HCT116 (cell line): ENCODE measurements around the gene COL9A3. TPM values are rescaled to one million over a fixed set of nuclear protein-coding genes. Genes with fewer than 3 reads are reported as not detected.

Experiments
- ATAC-seq: fragments of 200-7000 bp; cut with Tn5 transposase; 2 replicates; pipeline ENCODE4 v1.9.1; 2020; ENCODE audit warnings: mild to moderate bottlenecking, moderate library complexity
- BruUV-seq: library from RNA; stranded (reverse); fragments of 400-500 nt; replicated peaks from 2 replicates; lab custom pipeline; 2021; lab: Mats Ljungman, UMichigan
- CTCF ChIA-PET: fragments of 300-600 bp; sonication (Branson Sonifier 250); formaldehyde crosslinking; loops from one replicate; lab custom pipeline; 2021; ENCODE audit warnings: antibody characterized with exemption; lab: Charles Lee
- POLR2A ChIA-PET: fragments of 300-600, 350-600 bp; sonication (Branson Sonifier 250); formaldehyde crosslinking; loops from one replicate; lab custom pipeline; 2021; ENCODE audit warnings: antibody characterized with exemption; lab: Charles Lee
- RAD21 ChIA-PET, 2 experiments: fragments of 300-600 bp; sonication (Branson Sonifier 250); formaldehyde crosslinking; loops; one replicate each; lab custom pipeline; 2023; ENCODE audit warnings: low total read pairs in 2 of 2; ENCODE audit not compliant: uncharacterized antibody in 2 of 2, unreplicated experiment in 2 of 2, low non-redundant PET in 1 of 2; lab: Charles Lee
- DNase-seq: peaks from one replicate; pipeline ENCODE4 v3.0.0-alpha.2; 2010; ENCODE audit warnings: low read depth, low spot score
- H2AFZ ChIP-seq: fragments of 200-600 bp; shearing (Covaris generic), sonication (generic); 2 replicates; pipeline ENCODE4 v1.6.1; 2017; ENCODE audit warnings: low read depth, mixed run types, mixed read lengths, antibody characterized with exemption, low read length; ENCODE audit not compliant: poor library complexity, severe bottlenecking
- H3K27ac ChIP-seq: 2 replicates; pipeline ENCODE4 v1.5.1; 2012; ENCODE audit warnings: low read depth, low read length
- H3K27me3 ChIP-seq: fragments of 200-600 bp; sonication (generic); 2 replicates; pipeline ENCODE4 v1.6.1; 2016; ENCODE audit warnings: mixed run types, low read length, mixed read lengths; ENCODE audit not compliant: insufficient read depth
- H3K36me3 ChIP-seq, 2 experiments: fragments of 200-500 bp in 1 of 2; fragments of 200-600 bp in 1 of 2; sonication (Bioruptor generic) in 1 of 2; sonication (generic) in 1 of 2; 2 replicates each; pipeline versions ENCODE4 v1.5.1 to v1.6.1; 2014 to 2016; ENCODE audit warnings: low read length in 2 of 2, inconsistent platforms in 1 of 2, mixed read lengths in 1 of 2, mixed run types in 1 of 2; ENCODE audit not compliant: insufficient read depth in 2 of 2, control insufficient read depth in 1 of 2
- H3K4me1 ChIP-seq, 2 experiments: fragments of 200-600 bp in 1 of 2; sonication (generic) in 1 of 2; 2 replicates each; pipeline versions ENCODE4 v1.5.1 to v1.6.1; 2012 to 2017; ENCODE audit warnings: low read length in 2 of 2, inconsistent platforms in 1 of 2, mild to moderate bottlenecking in 1 of 2, mixed read lengths in 1 of 2, mixed run types in 1 of 2, moderate library complexity in 1 of 2; ENCODE audit not compliant: insufficient read depth in 2 of 2, control insufficient read depth in 1 of 2
- H3K4me2 ChIP-seq: fragments of 200-600 bp; sonication (generic); 2 replicates; pipeline ENCODE4 v1.6.1; 2017; ENCODE audit warnings: mixed run types, low read length, mixed read lengths
- H3K4me3 ChIP-seq, 2 experiments: fragments of 200-600 bp in 1 of 2; sonication (generic) in 1 of 2; replicated peaks in 1 of 2; 2 replicates each; pipeline ENCODE4 v1.5.1; 2011 to 2016; ENCODE audit warnings: low read length in 2 of 2, control low read depth in 1 of 2, low read depth in 1 of 2, mild to moderate bottlenecking in 1 of 2, mixed read lengths in 1 of 2, mixed run types in 1 of 2
- H3K79me2 ChIP-seq: fragments of 200-600 bp; sonication (generic); 2 replicates; pipeline ENCODE4 v1.6.1; 2017; ENCODE audit warnings: mild to moderate bottlenecking, mixed run types, low read length, moderate library complexity, mixed read lengths; ENCODE audit not compliant: insufficient read depth
- H3K9ac ChIP-seq: fragments of 200-600 bp; sonication (generic); 2 replicates; pipeline ENCODE4 v1.6.1; 2016; ENCODE audit warnings: low read length, mixed read lengths
- H3K9me2 ChIP-seq: fragments of 200-600 bp; sonication (generic), shearing (Covaris generic); 2 replicates; pipeline ENCODE4 v1.6.1; 2017; ENCODE audit warnings: mixed run types, mild to moderate bottlenecking, moderate library complexity; ENCODE audit not compliant: insufficient read depth
- H3K9me3 ChIP-seq, 2 experiments: fragments of 200-500 bp in 1 of 2; fragments of 200-600 bp in 1 of 2; sonication (Bioruptor generic) in 1 of 2; sonication (generic) in 1 of 2; 2 replicates each; pipeline ENCODE4 v1.6.1; 2014 to 2017; ENCODE audit warnings: low read length in 2 of 2, mixed read lengths in 2 of 2, inconsistent platforms in 1 of 2, low read depth in 1 of 2, mild to moderate bottlenecking in 1 of 2, mixed run types in 1 of 2, moderate library complexity in 1 of 2; ENCODE audit not compliant: control insufficient read depth in 1 of 2, insufficient read depth in 1 of 2
- H4K20me1 ChIP-seq: fragments of 200-600 bp; sonication (generic), shearing (Covaris generic); 2 replicates; pipeline ENCODE4 v1.6.1; 2017; ENCODE audit warnings: mixed run types, mild to moderate bottlenecking, moderate library complexity; ENCODE audit not compliant: insufficient read depth
- CEBPB ChIP-seq: IDR thresholded peaks from 2 replicates; pipeline ENCODE4 v1.6.1; 2012; ENCODE audit warnings: low read depth
- EGR1 ChIP-seq: IDR thresholded peaks from 2 replicates; pipeline ENCODE4 v1.6.1; 2012; ENCODE audit warnings: low read depth
- EZH2 ChIP-seq: fragments of 200-600 bp; sonication (generic); IDR thresholded peaks from 2 replicates; pipeline ENCODE4 v1.6.1; 2017; ENCODE audit warnings: antibody characterized with exemption, mixed run types
- FOSL1 ChIP-seq: IDR thresholded peaks from 2 replicates; pipeline ENCODE4 v1.6.1; 2012; ENCODE audit warnings: low read depth
- JUND ChIP-seq: IDR thresholded peaks from 2 replicates; pipeline ENCODE4 v1.6.1; 2012
- POLR2A ChIP-seq: IDR thresholded peaks from 2 replicates; pipeline ENCODE4 v1.7.0; 2011; ENCODE audit warnings: borderline replicate concordance; ENCODE audit not compliant: insufficient read depth, insufficient read length; ENCODE audit errors: extremely low read depth
- SP1 ChIP-seq: IDR thresholded peaks from 2 replicates; pipeline ENCODE4 v1.6.1; 2012; ENCODE audit warnings: low read depth
- TCF7L2 ChIP-seq: IDR thresholded peaks from 2 replicates; pipeline ENCODE4 v1.7.0; 2011; ENCODE audit warnings: borderline replicate concordance, inconsistent platforms; ENCODE audit not compliant: insufficient read depth, insufficient read length; ENCODE audit errors: extremely low read depth
- intact Hi-C: fragments of 100-400 bp; cut with micrococcal nuclease; formaldehyde crosslinking; loops from 2 replicates; pipeline ENCODE4 v1.10.0; 2022
- total RNA-seq: library from RNA; stranded (reverse); gene quantifications from one replicate; pipeline ENCODE4 v1.2.1, GENCODE V29; 2021; ENCODE audit not compliant: unreplicated experiment
- TF ChIP-seq, protein P1 (sequence below): IDR thresholded peaks from 2 replicates; pipeline ENCODE4 v1.6.1; 2012; ENCODE audit warnings: low read depth
- TF ChIP-seq, protein P2 (sequence below): IDR thresholded peaks from 2 replicates; pipeline ENCODE4 v1.6.1; 2012
- TF ChIP-seq, protein P3 (sequence below): IDR thresholded peaks from 2 replicates; pipeline ENCODE4 v1.6.1; 2011; ENCODE audit warnings: mild to moderate bottlenecking, low read length, moderate library complexity; ENCODE audit not compliant: insufficient replicate concordance; ENCODE audit errors: extremely low read depth

Gene COL9A3
- total RNA-seq, 1 experiment from 2014 or later, result 29.7 TPM

DNA sequence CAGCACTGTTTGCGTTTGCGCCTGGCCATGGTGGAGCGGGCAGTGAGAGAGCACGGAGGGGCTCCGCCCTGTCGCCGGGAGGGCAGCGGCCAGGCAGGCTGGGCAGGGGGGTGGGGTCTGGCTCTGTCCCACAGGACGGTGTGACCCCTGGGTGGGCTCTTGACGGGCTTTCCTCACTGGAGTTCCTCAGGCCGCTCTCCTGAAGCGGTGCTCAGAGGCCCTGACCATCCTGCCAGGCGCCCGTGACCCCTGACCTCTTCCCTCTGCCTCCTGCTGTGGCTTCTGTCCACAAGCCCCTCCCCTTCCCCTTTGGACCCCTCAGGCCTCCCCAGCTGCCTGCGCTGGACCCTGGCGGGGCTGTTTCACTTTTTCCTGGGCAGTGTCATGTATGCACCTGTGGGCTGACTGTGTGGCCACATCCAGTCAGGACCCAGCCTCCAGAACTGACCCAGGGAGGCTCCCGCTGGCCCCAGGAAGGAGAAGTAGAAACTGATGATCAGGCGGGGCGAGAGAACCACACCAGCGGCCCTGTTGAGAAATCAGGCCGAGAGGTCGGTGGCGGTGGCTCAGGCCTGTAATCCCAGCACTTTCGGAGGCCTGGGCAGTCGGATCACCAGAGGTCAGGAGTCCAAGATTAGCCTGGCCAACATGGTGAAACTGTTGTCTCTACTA lies 11.0 kb upstream of the COL9A3 start:
- DNase-seq (no peak), ATAC-seq (peak; percentile 12)
- RAD21 ChIA-PET, result no interaction called here
- Histone ChIP-seq H3K9me2 (no peaks in the 10 kb centered on the region), H3K27ac (peak overlapping the region; percentile 94), H3K4me2 (peak overlapping the region; percentile 98), H3K9ac (peak overlapping the region; percentile 79), H2AFZ (no peak overlapping the region), H3K79me2 (peaks cover 59% of the 10 kb centered on the region), H4K20me1 (no peaks in the 10 kb centered on the region; the same call in 1 of the 2 replicates), H3K9me3 (no peaks in the 10 kb centered on the region), H3K27me3 (no peaks in the 10 kb centered on the region), H3K4me1 (peaks cover 19 to 35% of the 10 kb centered on the region in 2 experiments; a peak in 3 of 4 replicates), H3K4me3 (peak overlapping the region; percentile 79 to 83), H3K36me3 (peaks cover 19 to 32% of the 10 kb centered on the region in 2 experiments)
- POLR2A ChIA-PET, result interaction anchor here (1.6 kb wide), 1 partner anchor 10 kb away, joined by 7 read pairs; the partner anchor contains the start of gene MRGBP
- TF ChIP-seq JUND (no peak), CEBPB (no peak), EGR1 (no peak), EZH2 (no peak), FOSL1 (no peak), TCF7L2 (no peak), POLR2A (no peak), SP1 (no peak)
- TF ChIP-seq, protein P1, sequence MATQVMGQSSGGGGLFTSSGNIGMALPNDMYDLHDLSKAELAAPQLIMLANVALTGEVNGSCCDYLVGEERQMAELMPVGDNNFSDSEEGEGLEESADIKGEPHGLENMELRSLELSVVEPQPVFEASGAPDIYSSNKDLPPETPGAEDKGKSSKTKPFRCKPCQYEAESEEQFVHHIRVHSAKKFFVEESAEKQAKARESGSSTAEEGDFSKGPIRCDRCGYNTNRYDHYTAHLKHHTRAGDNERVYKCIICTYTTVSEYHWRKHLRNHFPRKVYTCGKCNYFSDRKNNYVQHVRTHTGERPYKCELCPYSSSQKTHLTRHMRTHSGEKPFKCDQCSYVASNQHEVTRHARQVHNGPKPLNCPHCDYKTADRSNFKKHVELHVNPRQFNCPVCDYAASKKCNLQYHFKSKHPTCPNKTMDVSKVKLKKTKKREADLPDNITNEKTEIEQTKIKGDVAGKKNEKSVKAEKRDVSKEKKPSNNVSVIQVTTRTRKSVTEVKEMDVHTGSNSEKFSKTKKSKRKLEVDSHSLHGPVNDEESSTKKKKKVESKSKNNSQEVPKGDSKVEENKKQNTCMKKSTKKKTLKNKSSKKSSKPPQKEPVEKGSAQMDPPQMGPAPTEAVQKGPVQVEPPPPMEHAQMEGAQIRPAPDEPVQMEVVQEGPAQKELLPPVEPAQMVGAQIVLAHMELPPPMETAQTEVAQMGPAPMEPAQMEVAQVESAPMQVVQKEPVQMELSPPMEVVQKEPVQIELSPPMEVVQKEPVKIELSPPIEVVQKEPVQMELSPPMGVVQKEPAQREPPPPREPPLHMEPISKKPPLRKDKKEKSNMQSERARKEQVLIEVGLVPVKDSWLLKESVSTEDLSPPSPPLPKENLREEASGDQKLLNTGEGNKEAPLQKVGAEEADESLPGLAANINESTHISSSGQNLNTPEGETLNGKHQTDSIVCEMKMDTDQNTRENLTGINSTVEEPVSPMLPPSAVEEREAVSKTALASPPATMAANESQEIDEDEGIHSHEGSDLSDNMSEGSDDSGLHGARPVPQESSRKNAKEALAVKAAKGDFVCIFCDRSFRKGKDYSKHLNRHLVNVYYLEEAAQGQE, result no peak
- TF ChIP-seq, protein P2, sequence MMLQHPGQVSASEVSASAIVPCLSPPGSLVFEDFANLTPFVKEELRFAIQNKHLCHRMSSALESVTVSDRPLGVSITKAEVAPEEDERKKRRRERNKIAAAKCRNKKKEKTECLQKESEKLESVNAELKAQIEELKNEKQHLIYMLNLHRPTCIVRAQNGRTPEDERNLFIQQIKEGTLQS, result no peak
- TF ChIP-seq, protein P3, sequence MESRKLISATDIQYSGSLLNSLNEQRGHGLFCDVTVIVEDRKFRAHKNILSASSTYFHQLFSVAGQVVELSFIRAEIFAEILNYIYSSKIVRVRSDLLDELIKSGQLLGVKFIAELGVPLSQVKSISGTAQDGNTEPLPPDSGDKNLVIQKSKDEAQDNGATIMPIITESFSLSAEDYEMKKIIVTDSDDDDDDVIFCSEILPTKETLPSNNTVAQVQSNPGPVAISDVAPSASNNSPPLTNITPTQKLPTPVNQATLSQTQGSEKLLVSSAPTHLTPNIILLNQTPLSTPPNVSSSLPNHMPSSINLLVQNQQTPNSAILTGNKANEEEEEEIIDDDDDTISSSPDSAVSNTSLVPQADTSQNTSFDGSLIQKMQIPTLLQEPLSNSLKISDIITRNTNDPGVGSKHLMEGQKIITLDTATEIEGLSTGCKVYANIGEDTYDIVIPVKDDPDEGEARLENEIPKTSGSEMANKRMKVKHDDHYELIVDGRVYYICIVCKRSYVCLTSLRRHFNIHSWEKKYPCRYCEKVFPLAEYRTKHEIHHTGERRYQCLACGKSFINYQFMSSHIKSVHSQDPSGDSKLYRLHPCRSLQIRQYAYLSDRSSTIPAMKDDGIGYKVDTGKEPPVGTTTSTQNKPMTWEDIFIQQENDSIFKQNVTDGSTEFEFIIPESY, result no peak
- CTCF ChIA-PET, result interaction anchor here (1.0 to 1.5 kb wide), 2 partner anchors 9 to 12 kb away, joined by 3 to 5 read pairs; no protein-coding TSS in a partner anchor
- intact Hi-C loops, result loop anchor here (10.0 kb wide), 1 partner anchor 501 kb away; the partner anchor contains the start of gene ADRM1
- BruUV-seq, result no TSS peak
